Tongue (tissue), 2 donors: ENCODE data around the gene GRPEL2. TPM values are rescaled to one million over a fixed set of nuclear protein-coding genes. Genes with fewer than 3 reads are reported as not detected.

Experiments
- DNase-seq: peaks from one replicate; pipeline ENCODE4 v3.0.0-alpha.2; 2015
- total RNA-seq: library from RNA; depleted of rRNA; stranded (reverse); fragments of >200 nt; gene quantifications from one replicate; pipeline ENCODE4 v1.2.3, GENCODE V29; 2014

GRPEL2 gene
- total RNA-seq, 1 donor from 2014 or later: 19.6 TPM

GRCh38 chr5:149319174-149319573, 26.1 kb upstream of the GRPEL2 start:
- no peak for DNase-seq

GRCh38 chr5:149320791-149321330, 24.4 kb upstream of the GRPEL2 start:
- peak; percentile 96 for DNase-seq

- no peak for DNase-seq
These were observed 22.8 kb upstream of the GRPEL2 start for GRCh38 chr5:149322518-149322917.

GRCh38 chr5:149323210-149323609, 22.1 kb upstream of the GRPEL2 start:
- no peak for DNase-seq

GRCh38 chr5:149323621-149324205, 21.6 kb upstream of the GRPEL2 start:
- DNase-seq: no peak

- DNase-seq: no peak
These were observed 20.7 kb upstream of the GRPEL2 start for GRCh38 chr5:149324641-149325040.

GRCh38 chr5:149325166-149325735, 20.0 kb upstream of the GRPEL2 start:
- DNase-seq: no peak

GRCh38 chr5:149325894-149326293, 19.4 kb upstream of the GRPEL2 start:
- DNase-seq: no peak

- no peak for DNase-seq
These were observed 18.7 kb upstream of the GRPEL2 start for GRCh38 chr5:149326611-149327010.

- DNase-seq: no peak
These were observed 17.1 kb upstream of the GRPEL2 start for GRCh38 chr5:149328177-149328576.

GRCh38 chr5:149333711-149334443, 11.4 kb upstream of the GRPEL2 start:
- DNase-seq: no peak

- DNase-seq: peak; percentile 93
These were observed 7.6 kb upstream of the GRPEL2 start for GRCh38 chr5:149337736-149338135.

- no peak for DNase-seq
These were observed 6.9 kb upstream of the GRPEL2 start for GRCh38 chr5:149338364-149338763.

- DNase-seq: no peak
These were observed 4.4 kb upstream of the GRPEL2 start for GRCh38 chr5:149340920-149341319.

- DNase-seq: no peak
These were observed 3.4 kb upstream of the GRPEL2 start for GRCh38 chr5:149341876-149342275.

GRCh38 chr5:149344151-149344550, 1.1 kb upstream of the GRPEL2 start:
- no peak for DNase-seq

GRCh38 chr5:149345892-149346222, 558 bp downstream of the GRPEL2 start:
- DNase-seq: no peak

GRCh38 chr5:149348518-149348917, 3.2 kb downstream of the GRPEL2 start:
- no peak for DNase-seq

- no peak for DNase-seq
These were observed 4.1 kb downstream of the GRPEL2 start for GRCh38 chr5:149349382-149349781.

GRCh38 chr5:149352169-149352568, 6.9 kb downstream of the GRPEL2 start:
- no peak for DNase-seq

- no peak for DNase-seq
These were observed 8.6 kb downstream of the GRPEL2 start for GRCh38 chr5:149353911-149354310.

GRCh38 chr5:149355688-149356087, 10.4 kb downstream of the GRPEL2 start:
- DNase-seq: no peak

- DNase-seq: no peak
These were observed 11.1 kb downstream of the GRPEL2 start for GRCh38 chr5:149356391-149356790.
